Kidney (tissue), 14 donors: Measurements from ENCODE around the gene EOMES. TPM values are rescaled to one million over a fixed set of nuclear protein-coding genes. Genes with fewer than 3 reads are reported as not detected.

Source experiments
- DNase-seq, 5 donors: peaks; one replicate each; pipeline ENCODE4 v3.0.0-alpha.2; 2013 to 2020
- FAIRE-seq: peaks from 2 replicates; lab custom pipeline; 2012; peaks lifted over from hg19 to GRCh38; lab: Jason Lieb, UNC
- H3K27ac ChIP-seq, 2 donors: one replicate each; pipeline ENCODE4 v1.7.0; 2013; ENCODE audit warnings: low read depth in 2 of 2, low read length in 2 of 2, inconsistent platforms in 1 of 2
- H3K27me3 ChIP-seq: one replicate; pipeline ENCODE4 v1.7.1; 2013; ENCODE audit warnings: low read length, inconsistent platforms; ENCODE audit not compliant: control insufficient read depth, insufficient read depth
- H3K36me3 ChIP-seq, 3 donors: one replicate each; pipeline versions ENCODE4 v1.7.0 to v1.7.1; 2013; ENCODE audit warnings: low read length in 3 of 3, control low read depth in 1 of 3, inconsistent platforms in 1 of 3; ENCODE audit not compliant: insufficient read depth in 3 of 3, control insufficient read depth in 2 of 3
- H3K4me1 ChIP-seq, 3 donors: one replicate each; pipeline versions ENCODE4 v1.7.0 to v1.7.1; 2013; ENCODE audit warnings: low read length in 3 of 3, inconsistent platforms in 1 of 3, low read depth in 1 of 3; ENCODE audit not compliant: control insufficient read depth in 2 of 3, insufficient read depth in 2 of 3
- H3K4me3 ChIP-seq, 3 donors: one replicate each; pipeline versions ENCODE4 v1.7.0 to v1.8.1; 2013; ENCODE audit warnings: low read length in 3 of 3, control low read depth in 1 of 3, inconsistent platforms in 1 of 3
- H3K9ac ChIP-seq, 3 donors: one replicate each; pipeline versions ENCODE4 v1.7.0 to v1.7.1; 2013; ENCODE audit warnings: low read length in 3 of 3, control low read depth in 1 of 3, inconsistent platforms in 1 of 3
- H3K9me3 ChIP-seq, 3 donors: one replicate each; pipeline versions ENCODE4 v1.7.0 to v1.7.1; 2013; ENCODE audit warnings: low read length in 3 of 3, control low read depth in 1 of 3, inconsistent platforms in 1 of 3; ENCODE audit not compliant: control insufficient read depth in 2 of 3, insufficient read depth in 1 of 3
- intact Hi-C: fragments of 100-400 bp; cut with DNase I; formaldehyde crosslinking; loops from one replicate; pipeline ENCODE4 v1.11.1; 2022
- polyA plus RNA-seq: library from polyadenylated mRNA; stranded (reverse); fragments of 350-450 nt; fragmentation: Illumina TruSeq; extraction: RNeasy Lipid Tissue Mini Kit (QIAGEN cat#74804); gene quantifications from one replicate; pipeline ENCODE4 v1.2.3, GENCODE V29; 2014; ENCODE audit warnings: low read depth, low replicate concordance; ENCODE audit not compliant: insufficient read depth
- total RNA-seq: library from RNA; stranded (reverse); fragmentation: NEBNext Ultra II Directional; extraction: Animal tissue kit (Norgen Biotek cat#: 25700); gene quantifications from one replicate; pipeline ENCODE4 v1.2.1, GENCODE V29; 2021
- TF ChIP-seq, protein P1 (sequence below): IDR thresholded peaks from 3 replicates; pipeline ENCODE4 v1.5.1; 2012; ENCODE audit warnings: mild to moderate bottlenecking, moderate library complexity, borderline replicate concordance; ENCODE audit not compliant: insufficient read depth; ENCODE audit errors: extremely low read depth
- donor health status: control.
- donor health status: control.
- donor health status: control.
- donor health status: control.
- donor health status: control.
- donor health status: DM: yes; HTN: yes; CAD: no.
- donor health status: Normal renal cell carcinoma (clear cell type).

EOMES gene
- total and polyA plus RNA-seq, 2 donors from 2014 or later: 0.22 to 1.3 TPM

DNA sequence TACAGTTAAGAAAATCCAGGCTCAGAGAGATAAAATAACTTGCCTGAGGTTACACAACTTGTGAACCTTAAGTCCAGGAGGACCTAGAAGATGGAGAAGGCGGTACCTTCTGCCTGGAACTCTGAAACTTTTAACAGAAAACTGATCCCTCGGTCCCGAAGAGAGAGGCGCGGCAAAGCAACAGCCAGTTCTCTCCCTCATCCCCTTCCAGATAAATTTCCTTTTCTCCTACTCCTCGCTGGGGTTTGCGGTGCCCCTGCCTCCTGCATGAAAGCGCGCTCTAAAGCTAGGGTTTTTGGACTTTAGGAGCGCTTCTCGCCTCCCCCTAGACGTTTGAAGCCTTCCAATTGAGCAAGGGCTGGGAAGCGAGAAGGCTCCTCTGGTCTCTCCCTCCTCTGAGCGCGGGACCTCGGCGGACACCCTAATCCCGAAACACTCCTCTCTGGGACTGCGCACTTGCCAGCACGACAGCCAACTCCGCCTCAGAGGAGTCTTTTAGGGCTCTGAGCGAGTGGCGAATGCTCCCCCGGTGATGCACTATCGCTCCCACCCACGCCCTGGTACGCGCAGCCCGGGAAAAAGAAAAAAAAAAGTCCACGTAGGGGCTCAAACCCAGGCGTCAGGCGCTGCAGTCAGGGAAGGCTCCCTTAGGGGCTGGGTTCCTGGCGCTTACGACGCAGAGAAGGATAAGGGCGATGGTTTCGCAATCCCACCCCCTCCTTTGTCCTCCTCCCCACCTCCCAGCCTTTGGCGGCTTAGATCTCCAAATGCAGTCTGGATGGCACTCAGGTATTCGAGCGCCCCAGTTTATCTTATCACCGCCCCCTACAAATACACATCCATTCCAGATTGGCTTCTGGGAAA is 7.9 kb upstream of the EOMES start:
- no peak for FAIRE-seq
- Histone ChIP-seq H3K9ac (no peak overlapping the region), H3K4me3 (no peak overlapping the region), H3K27ac (no peak overlapping the region), H3K36me3 (no peaks in the 10 kb centered on the region), H3K9me3 (no peaks in the 10 kb centered on the region), H3K4me1 (peaks cover 0 to 5% (median 0%) of the 10 kb centered on the region in 3 donors), H3K27me3 (peaks cover 70% of the 10 kb centered on the region)
- TF ChIP-seq, protein P1, sequence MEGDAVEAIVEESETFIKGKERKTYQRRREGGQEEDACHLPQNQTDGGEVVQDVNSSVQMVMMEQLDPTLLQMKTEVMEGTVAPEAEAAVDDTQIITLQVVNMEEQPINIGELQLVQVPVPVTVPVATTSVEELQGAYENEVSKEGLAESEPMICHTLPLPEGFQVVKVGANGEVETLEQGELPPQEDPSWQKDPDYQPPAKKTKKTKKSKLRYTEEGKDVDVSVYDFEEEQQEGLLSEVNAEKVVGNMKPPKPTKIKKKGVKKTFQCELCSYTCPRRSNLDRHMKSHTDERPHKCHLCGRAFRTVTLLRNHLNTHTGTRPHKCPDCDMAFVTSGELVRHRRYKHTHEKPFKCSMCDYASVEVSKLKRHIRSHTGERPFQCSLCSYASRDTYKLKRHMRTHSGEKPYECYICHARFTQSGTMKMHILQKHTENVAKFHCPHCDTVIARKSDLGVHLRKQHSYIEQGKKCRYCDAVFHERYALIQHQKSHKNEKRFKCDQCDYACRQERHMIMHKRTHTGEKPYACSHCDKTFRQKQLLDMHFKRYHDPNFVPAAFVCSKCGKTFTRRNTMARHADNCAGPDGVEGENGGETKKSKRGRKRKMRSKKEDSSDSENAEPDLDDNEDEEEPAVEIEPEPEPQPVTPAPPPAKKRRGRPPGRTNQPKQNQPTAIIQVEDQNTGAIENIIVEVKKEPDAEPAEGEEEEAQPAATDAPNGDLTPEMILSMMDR: no peak
- intact Hi-C loops: no loop called here
- peak in 1 of 5 donors; percentile 16 for DNase-seq

DNA sequence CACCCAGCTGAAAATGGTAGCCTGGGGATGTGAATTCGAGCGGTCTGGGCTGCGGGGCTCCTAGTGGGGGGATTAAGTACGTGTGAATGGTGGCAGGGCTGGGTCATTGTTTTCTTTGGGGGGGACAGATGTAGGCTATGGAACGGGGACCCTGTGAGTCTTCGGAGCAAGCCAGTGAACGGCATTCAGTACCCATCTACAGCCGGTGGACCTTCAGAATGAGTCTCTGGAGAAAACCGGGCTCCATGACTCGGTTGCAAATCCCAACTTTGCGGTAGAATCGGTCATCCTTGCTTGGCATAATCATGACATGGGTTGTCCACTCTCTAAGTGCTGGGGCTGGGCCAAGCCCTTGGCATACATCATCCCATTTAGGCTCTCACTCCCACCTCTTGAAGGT is 7.2 kb upstream of the EOMES start:
- H3K4me1 ChIP-seq: peaks cover 0 to 5% (median 0%) of the 10 kb centered on the region in 3 donors
- H3K36me3 ChIP-seq: no peaks in the 10 kb centered on the region
- FAIRE-seq: no peak
- H3K4me3 ChIP-seq: no peak overlapping the region
- H3K27me3 ChIP-seq: peaks cover 77% of the 10 kb centered on the region
- intact Hi-C loops: no loop called here
- H3K9ac ChIP-seq: no peak overlapping the region
- no peaks in the 10 kb centered on the region for H3K9me3 ChIP-seq
- DNase-seq: no peak
- TF ChIP-seq, protein P1: no peak
- H3K27ac ChIP-seq: no peak overlapping the region

DNA sequence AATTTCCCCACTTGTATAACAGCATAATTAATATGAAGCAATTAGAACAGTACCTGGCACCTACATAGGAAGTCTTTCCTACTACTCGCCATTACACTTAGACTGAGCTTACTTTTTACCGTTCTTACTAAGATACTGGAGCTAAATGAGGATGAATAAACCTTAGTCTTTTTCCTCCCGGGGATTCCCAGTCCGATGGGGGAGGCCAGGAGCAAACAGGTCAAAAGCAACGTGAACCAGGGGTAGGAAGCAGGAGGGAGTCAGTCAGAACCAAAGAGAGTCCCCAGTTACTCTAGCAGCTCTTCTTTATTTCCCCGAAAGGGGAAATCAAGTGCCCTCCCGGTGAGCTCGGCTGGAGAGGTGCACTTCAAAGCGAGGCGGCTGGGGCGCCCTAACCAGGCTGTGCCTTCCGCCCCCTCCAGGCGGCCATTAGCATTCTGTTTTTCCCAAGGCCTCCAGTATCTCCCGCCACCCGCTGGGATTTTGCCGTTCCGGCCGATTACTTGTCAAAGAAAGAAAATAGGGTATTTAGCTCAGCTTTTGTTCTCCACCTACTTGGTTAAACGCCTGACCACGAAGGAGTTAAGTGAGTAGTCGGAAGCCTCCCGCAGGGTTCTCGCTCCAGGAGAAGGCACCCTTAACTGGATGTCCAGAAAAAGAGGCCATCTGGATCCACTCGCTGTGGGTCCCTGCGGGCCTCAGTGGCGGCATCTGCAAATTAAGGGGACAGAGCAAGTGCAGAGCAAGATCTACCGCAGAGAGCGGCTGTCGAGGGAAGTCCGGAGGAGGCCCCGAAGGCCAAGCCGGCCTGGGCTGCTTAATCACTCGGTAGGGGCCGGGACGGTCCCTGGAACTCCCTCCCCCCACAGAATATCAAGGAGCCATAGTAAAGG is 6.3 kb upstream of the EOMES start:
- Histone ChIP-seq H3K9me3 (no peaks in the 10 kb centered on the region), H3K9ac (no peak overlapping the region), H3K4me3 (peak overlapping the region in 1 of 3 donors; percentile 17), H3K27ac (no peak overlapping the region), H3K4me1 (peaks cover 0 to 5% (median 0%) of the 10 kb centered on the region in 3 donors), H3K36me3 (no peaks in the 10 kb centered on the region), H3K27me3 (peaks cover 86% of the 10 kb centered on the region)
- peak in 3 of 5 donors; percentile 29 to 53 (median 41) for DNase-seq
- TF ChIP-seq, protein P1: no peak
- intact Hi-C loops: no loop called here
- no peak for FAIRE-seq
